Liver (tissue), 9 donors: ENCODE measurements around the gene PSMB10. TPM values are rescaled to one million over a fixed set of nuclear protein-coding genes. Genes with fewer than 3 reads are reported as not detected.

Experiments used
- DNase-seq: peaks from one replicate; pipeline ENCODE4 v3.0.0-alpha.2; 2017; ENCODE audit warnings: low spot score
- H3K27ac ChIP-seq, 2 donors: one replicate each; pipeline ENCODE4 v1.7.0; 2013; ENCODE audit warnings: inconsistent platforms in 2 of 2, low read length in 2 of 2, control low read depth in 1 of 2, low read depth in 1 of 2, mild to moderate bottlenecking in 1 of 2
- H3K27me3 ChIP-seq, 4 donors: one replicate each; pipeline versions ENCODE4 v1.6.1 to v1.7.0; 2013; ENCODE audit warnings: low read length in 3 of 4, inconsistent platforms in 1 of 4, mild to moderate bottlenecking in 1 of 4, moderate library complexity in 1 of 4; ENCODE audit not compliant: control insufficient read depth in 4 of 4, insufficient read depth in 4 of 4
- H3K36me3 ChIP-seq, 4 donors: one replicate each; pipeline versions ENCODE4 v1.6.1 to v1.7.0; 2013; ENCODE audit warnings: low read length in 3 of 4, mild to moderate bottlenecking in 3 of 4, low read depth in 1 of 4, moderate library complexity in 1 of 4; ENCODE audit not compliant: control insufficient read depth in 4 of 4, insufficient read depth in 3 of 4
- H3K4me1 ChIP-seq, 4 donors: one replicate each; pipeline versions ENCODE4 v1.6.1 to v1.7.0; 2013; ENCODE audit warnings: low read length in 3 of 4, mild to moderate bottlenecking in 3 of 4, moderate library complexity in 1 of 4; ENCODE audit not compliant: control insufficient read depth in 4 of 4, insufficient read depth in 4 of 4
- H3K4me3 ChIP-seq, 3 donors: one replicate each; pipeline versions ENCODE4 v1.6.1 to v1.7.0; 2013; ENCODE audit warnings: low read length in 3 of 3, control low read depth in 1 of 3, low read depth in 1 of 3, mild to moderate bottlenecking in 1 of 3
- H3K9ac ChIP-seq, 2 donors: one replicate each; pipeline ENCODE4 v1.7.0; 2013; ENCODE audit warnings: low read length in 2 of 2, mild to moderate bottlenecking in 2 of 2, moderate library complexity in 2 of 2, control low read depth in 1 of 2, low read depth in 1 of 2
- H3K9me3 ChIP-seq, 4 donors: one replicate each; pipeline versions ENCODE4 v1.6.1 to v1.7.0; 2013; ENCODE audit warnings: low read length in 3 of 4; ENCODE audit not compliant: control insufficient read depth in 4 of 4
- EGR1 ChIP-seq, 2 donors: IDR thresholded peaks; 2 replicates each; pipeline ENCODE4 v1.6.1; 2016 to 2018; ENCODE audit warnings: antibody characterized with exemption in 2 of 2, low read depth in 2 of 2
- FOXA1 ChIP-seq: IDR thresholded peaks from 2 replicates; pipeline ENCODE4 v1.6.1; 2016; ENCODE audit warnings: antibody characterized with exemption
- FOXA2 ChIP-seq: IDR thresholded peaks from 2 replicates; pipeline ENCODE4 v1.6.1; 2016; ENCODE audit warnings: antibody characterized with exemption
- GABPA ChIP-seq, 2 donors: IDR thresholded peaks in 1 of 2; conservative IDR thresholded peaks in 1 of 2; 2 replicates each; pipeline ENCODE4 v1.6.1; 2016; ENCODE audit warnings: antibody characterized with exemption in 2 of 2, mild to moderate bottlenecking in 1 of 2, moderate library complexity in 1 of 2
- HNF4A ChIP-seq, 2 donors: conservative IDR thresholded peaks; 2 replicates each; pipeline ENCODE4 v1.6.1; 2016; ENCODE audit warnings: antibody characterized with exemption in 2 of 2, mild to moderate bottlenecking in 2 of 2
- HNF4G ChIP-seq: IDR thresholded peaks from 2 replicates; pipeline ENCODE4 v1.6.1; 2016; ENCODE audit warnings: antibody characterized with exemption
- JUND ChIP-seq, 2 donors: IDR thresholded peaks; 2 replicates each; pipeline ENCODE4 v1.6.1; 2016; ENCODE audit warnings: antibody characterized with exemption in 2 of 2
- NR2F2 ChIP-seq: IDR thresholded peaks from 2 replicates; pipeline ENCODE4 v1.6.1; 2016; ENCODE audit warnings: antibody characterized with exemption
- RAD21 ChIP-seq, 2 donors: IDR thresholded peaks; 2 replicates each; pipeline ENCODE4 v1.6.1; 2016; ENCODE audit warnings: antibody characterized with exemption in 2 of 2, mild to moderate bottlenecking in 2 of 2
- RXRA ChIP-seq, 2 donors: IDR thresholded peaks; 2 replicates each; pipeline ENCODE4 v1.6.1; 2017 to 2018; ENCODE audit warnings: antibody characterized with exemption in 2 of 2, mild to moderate bottlenecking in 1 of 2
- SP1 ChIP-seq: IDR thresholded peaks from 2 replicates; pipeline ENCODE4 v1.6.1; 2018; ENCODE audit warnings: antibody characterized with exemption, mild to moderate bottlenecking
- TAF1 ChIP-seq: conservative IDR thresholded peaks from 2 replicates; pipeline ENCODE4 v1.6.1; 2016; ENCODE audit warnings: antibody characterized with exemption, mild to moderate bottlenecking
- YY1 ChIP-seq: IDR thresholded peaks from 2 replicates; pipeline ENCODE4 v1.6.1; 2016; ENCODE audit warnings: antibody characterized with exemption, mild to moderate bottlenecking
- ZBTB33 ChIP-seq: IDR thresholded peaks from 2 replicates; pipeline ENCODE4 v1.6.1; 2016; ENCODE audit warnings: antibody characterized with exemption
- WGBS: extraction: QIAGEN DNeasy Blood & Tissue Kit; methylation state at CpG from one replicate; pipeline ENCODE4 v1.1.7; 2013; 5-methylcytosine and 5-hydroxymethylcytosine counted together
- polyA plus RNA-seq, 2 donors: library from polyadenylated mRNA; stranded (reverse) in 1 of 2; unstranded in 1 of 2; fragments of 200-250 nt in 1 of 2; fragments of >200 nt in 1 of 2; fragmentation: Nextera tagmentation in 1 of 2; extraction: Ambion mirVana in 1 of 2; gene quantifications; one replicate each; pipeline versions ENCODE4 v1.2.1 to v1.2.3, GENCODE V29; 2013 to 2015
- total RNA-seq, 2 donors: library from RNA; depleted of rRNA; stranded (reverse); fragments of >200 nt; gene quantifications; one replicate each; pipeline ENCODE4 v1.2.3, GENCODE V29; 2014
- TF ChIP-seq, protein P1 (sequence below): IDR thresholded peaks from 2 replicates; pipeline ENCODE4 v1.6.1; 2016; ENCODE audit warnings: antibody characterized with exemption
- TF ChIP-seq, protein P2 (sequence below): IDR thresholded peaks from 2 replicates; pipeline ENCODE4 v1.6.1; 2016; ENCODE audit warnings: antibody characterized with exemption, mild to moderate bottlenecking
- TF ChIP-seq, protein P3 (sequence below): IDR thresholded peaks from 2 replicates; pipeline ENCODE4 v1.6.1; 2016; ENCODE audit warnings: antibody characterized with exemption
- TF ChIP-seq, protein P4 (sequence below): fragments of 150-350 bp; IDR thresholded peaks from 2 replicates; pipeline ENCODE4 v1.5.1; 2017; ENCODE audit warnings: improper control_type of control experiment, low read depth, low read length; ENCODE audit not compliant: missing input control
- donor health status: healthy.
- donor health status: healthy.
- donor health status: healthy.
- donor health status: healthy.
- donor health status: healthy.

Gene PSMB10
- total and polyA plus RNA-seq, 4 donors: 24.8 to 48.2 (median 32.3) TPM

DNA sequence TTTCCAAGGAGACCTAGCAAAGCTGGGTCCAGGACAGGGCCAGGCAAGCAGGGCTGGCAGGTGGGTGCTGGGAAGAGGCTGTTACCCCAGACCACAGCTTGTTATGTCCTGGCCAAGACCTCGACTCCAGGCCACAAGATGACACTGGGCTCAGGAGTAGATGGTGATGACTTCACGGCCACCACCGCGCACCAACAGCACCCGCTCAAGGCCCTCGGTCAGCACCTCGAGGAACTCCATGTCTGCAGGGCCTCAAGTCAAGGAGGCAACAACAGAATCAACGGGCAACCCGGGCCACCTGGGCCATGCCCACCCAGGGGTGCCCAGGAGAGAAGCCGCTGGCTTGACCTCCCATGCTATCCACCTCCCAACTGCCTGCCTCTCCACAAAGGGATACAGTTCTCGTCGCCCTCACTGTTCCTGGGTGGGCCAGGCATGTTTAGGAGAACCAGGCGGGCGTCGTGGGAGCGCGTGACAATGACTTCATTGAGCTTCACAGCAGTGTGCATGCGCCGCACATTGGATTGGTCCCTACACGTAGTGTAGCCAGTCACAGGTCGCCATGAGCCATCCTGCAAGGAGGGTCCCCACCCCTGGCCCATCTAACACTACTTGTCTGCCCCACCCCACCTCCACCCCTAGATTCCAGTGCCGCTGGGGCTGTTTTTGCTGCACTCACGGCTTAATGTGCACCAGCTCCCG is 8.2 kb upstream of the PSMB10 start:
- Histone ChIP-seq H3K4me1 (peaks cover 9 to 49% (median 32%) of the 10 kb centered on the region in 4 donors), H3K27ac (peak overlapping the region; percentile 71 to 85), H3K27me3 (no peaks in the 10 kb centered on the region), H3K9me3 (no peaks in the 10 kb centered on the region), H3K9ac (no peak overlapping the region), H3K4me3 (no peak overlapping the region), H3K36me3 (peaks cover 12 to 46% (median 21%) of the 10 kb centered on the region in 4 donors)
- 95% methylated on average over 24 of the region's 24 CpGs for WGBS
- no peak for DNase-seq
- no peak for TF ChIP-seq NR2F2
- TF ChIP-seq RXRA (IDR thresholded peaks at IDR 0.05): no peak
- TF ChIP-seq HNF4A (conservative IDR thresholded peaks at IDR 0.05): no peak
- TF ChIP-seq, protein P1, sequence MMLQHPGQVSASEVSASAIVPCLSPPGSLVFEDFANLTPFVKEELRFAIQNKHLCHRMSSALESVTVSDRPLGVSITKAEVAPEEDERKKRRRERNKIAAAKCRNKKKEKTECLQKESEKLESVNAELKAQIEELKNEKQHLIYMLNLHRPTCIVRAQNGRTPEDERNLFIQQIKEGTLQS: no peak
- no peak for TF ChIP-seq RAD21 (IDR thresholded peaks at IDR 0.05)
- TF ChIP-seq YY1: no peak
- TF ChIP-seq, protein P2, sequence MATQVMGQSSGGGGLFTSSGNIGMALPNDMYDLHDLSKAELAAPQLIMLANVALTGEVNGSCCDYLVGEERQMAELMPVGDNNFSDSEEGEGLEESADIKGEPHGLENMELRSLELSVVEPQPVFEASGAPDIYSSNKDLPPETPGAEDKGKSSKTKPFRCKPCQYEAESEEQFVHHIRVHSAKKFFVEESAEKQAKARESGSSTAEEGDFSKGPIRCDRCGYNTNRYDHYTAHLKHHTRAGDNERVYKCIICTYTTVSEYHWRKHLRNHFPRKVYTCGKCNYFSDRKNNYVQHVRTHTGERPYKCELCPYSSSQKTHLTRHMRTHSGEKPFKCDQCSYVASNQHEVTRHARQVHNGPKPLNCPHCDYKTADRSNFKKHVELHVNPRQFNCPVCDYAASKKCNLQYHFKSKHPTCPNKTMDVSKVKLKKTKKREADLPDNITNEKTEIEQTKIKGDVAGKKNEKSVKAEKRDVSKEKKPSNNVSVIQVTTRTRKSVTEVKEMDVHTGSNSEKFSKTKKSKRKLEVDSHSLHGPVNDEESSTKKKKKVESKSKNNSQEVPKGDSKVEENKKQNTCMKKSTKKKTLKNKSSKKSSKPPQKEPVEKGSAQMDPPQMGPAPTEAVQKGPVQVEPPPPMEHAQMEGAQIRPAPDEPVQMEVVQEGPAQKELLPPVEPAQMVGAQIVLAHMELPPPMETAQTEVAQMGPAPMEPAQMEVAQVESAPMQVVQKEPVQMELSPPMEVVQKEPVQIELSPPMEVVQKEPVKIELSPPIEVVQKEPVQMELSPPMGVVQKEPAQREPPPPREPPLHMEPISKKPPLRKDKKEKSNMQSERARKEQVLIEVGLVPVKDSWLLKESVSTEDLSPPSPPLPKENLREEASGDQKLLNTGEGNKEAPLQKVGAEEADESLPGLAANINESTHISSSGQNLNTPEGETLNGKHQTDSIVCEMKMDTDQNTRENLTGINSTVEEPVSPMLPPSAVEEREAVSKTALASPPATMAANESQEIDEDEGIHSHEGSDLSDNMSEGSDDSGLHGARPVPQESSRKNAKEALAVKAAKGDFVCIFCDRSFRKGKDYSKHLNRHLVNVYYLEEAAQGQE: no peak
- TF ChIP-seq EGR1 (IDR thresholded peaks at IDR 0.05; ENCODE audit: low read depth in 2 of 2): no peak
- TF ChIP-seq ZBTB33: no peak
- TF ChIP-seq GABPA (IDR thresholded peaks at IDR 0.05 in 1 of 2, conservative IDR thresholded peaks at IDR 0.05 in 1 of 2): no peak
- TF ChIP-seq HNF4G: no peak
- TF ChIP-seq, protein P3, sequence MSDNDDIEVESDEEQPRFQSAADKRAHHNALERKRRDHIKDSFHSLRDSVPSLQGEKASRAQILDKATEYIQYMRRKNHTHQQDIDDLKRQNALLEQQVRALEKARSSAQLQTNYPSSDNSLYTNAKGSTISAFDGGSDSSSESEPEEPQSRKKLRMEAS: no peak
- no peak for TF ChIP-seq SP1
- TF ChIP-seq, protein P4, sequence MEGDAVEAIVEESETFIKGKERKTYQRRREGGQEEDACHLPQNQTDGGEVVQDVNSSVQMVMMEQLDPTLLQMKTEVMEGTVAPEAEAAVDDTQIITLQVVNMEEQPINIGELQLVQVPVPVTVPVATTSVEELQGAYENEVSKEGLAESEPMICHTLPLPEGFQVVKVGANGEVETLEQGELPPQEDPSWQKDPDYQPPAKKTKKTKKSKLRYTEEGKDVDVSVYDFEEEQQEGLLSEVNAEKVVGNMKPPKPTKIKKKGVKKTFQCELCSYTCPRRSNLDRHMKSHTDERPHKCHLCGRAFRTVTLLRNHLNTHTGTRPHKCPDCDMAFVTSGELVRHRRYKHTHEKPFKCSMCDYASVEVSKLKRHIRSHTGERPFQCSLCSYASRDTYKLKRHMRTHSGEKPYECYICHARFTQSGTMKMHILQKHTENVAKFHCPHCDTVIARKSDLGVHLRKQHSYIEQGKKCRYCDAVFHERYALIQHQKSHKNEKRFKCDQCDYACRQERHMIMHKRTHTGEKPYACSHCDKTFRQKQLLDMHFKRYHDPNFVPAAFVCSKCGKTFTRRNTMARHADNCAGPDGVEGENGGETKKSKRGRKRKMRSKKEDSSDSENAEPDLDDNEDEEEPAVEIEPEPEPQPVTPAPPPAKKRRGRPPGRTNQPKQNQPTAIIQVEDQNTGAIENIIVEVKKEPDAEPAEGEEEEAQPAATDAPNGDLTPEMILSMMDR: no peak
- TF ChIP-seq FOXA2: no peak
- no peak for TF ChIP-seq FOXA1
- no peak for TF ChIP-seq TAF1
- no peak for TF ChIP-seq JUND (IDR thresholded peaks at IDR 0.05)
